NCI-H2081 treated with DMSO at 0.1 percent for 48 hours (cell line): ENCODE measurements around the gene RRAS.
"Not testable (repeated sequence)": the region's sequence is repeated elsewhere in the genome, so short reads cannot be mapped to it uniquely, and the experiment has no call there.

Experiments used
- DNase-seq: peaks from one replicate; lab custom pipeline; 2025; lab: John Stamatoyannopoulos, UW

The RRAS gene

GRCh38 chr19:49654581-49654980 is 14.6 kb upstream of the RRAS start:
- no peak for DNase-seq

GRCh38 chr19:49653466-49653806 is 13.5 kb upstream of the RRAS start:
- DNase-seq, result no peak

GRCh38 chr19:49652551-49653465 is 12.9 kb upstream of the RRAS start:
- DNase-seq, result no peak

- no peak for DNase-seq
These were observed 12.0 kb upstream of the RRAS start for GRCh38 chr19:49651820-49652550.

GRCh38 chr19:49651029-49651819 is 11.3 kb upstream of the RRAS start:
- no peak for DNase-seq

- DNase-seq, result no peak
These were observed 6.6 kb upstream of the RRAS start for GRCh38 chr19:49646586-49646985.

- no peak for DNase-seq
These were observed 6.1 kb upstream of the RRAS start for GRCh38 chr19:49645995-49646394.

- DNase-seq, result no peak
These were observed 5.6 kb upstream of the RRAS start for GRCh38 chr19:49645592-49645991.

- no peak for DNase-seq
These were observed 3.5 kb upstream of the RRAS start for GRCh38 chr19:49643466-49643865.

GRCh38 chr19:49642492-49643035 is 2.6 kb upstream of the RRAS start:
- DNase-seq, result no peak

GRCh38 chr19:49641688-49642491 is 1.9 kb upstream of the RRAS start, which contains the start of gene SCAF1:
Gene SCAF1, plus strand, starts transcription at chr19:49642209. Its CDS starts 2,818 bp downstream, at chr19:49645027.
- DNase-seq, result peak; percentile 92

GRCh38 chr19:49639401-49640112 is 386 bp downstream of the RRAS start:
- DNase-seq, result no peak

GRCh38 chr19:49637821-49638738 is 1.9 kb downstream of the RRAS start:
- no peak for DNase-seq

GRCh38 chr19:49636233-49636932 is 3.6 kb downstream of the RRAS start:
- no peak for DNase-seq

- no peak for DNase-seq
These were observed 4.3 kb downstream of the RRAS start for GRCh38 chr19:49635530-49636232.

GRCh38 chr19:49633273-49633672 is 6.7 kb downstream of the RRAS start:
- DNase-seq, result not testable (repeated sequence)

GRCh38 chr19:49632576-49632975 is 7.4 kb downstream of the RRAS start:
- no peak for DNase-seq

GRCh38 chr19:49631610-49632192 is 8.2 kb downstream of the RRAS start:
- no peak for DNase-seq
